ENCODE results near the gene CAMTA1. TPM values are rescaled to one million over a fixed set of nuclear protein-coding genes. Genes with fewer than 3 reads are reported as not detected.
A peak's percentile ranks its signal among the peaks of the same experiment; 100 is the strongest.

Gene CAMTA1
- total RNA-seq, 1 donor from 2014 or later, result 81.6 TPM

DNA sequence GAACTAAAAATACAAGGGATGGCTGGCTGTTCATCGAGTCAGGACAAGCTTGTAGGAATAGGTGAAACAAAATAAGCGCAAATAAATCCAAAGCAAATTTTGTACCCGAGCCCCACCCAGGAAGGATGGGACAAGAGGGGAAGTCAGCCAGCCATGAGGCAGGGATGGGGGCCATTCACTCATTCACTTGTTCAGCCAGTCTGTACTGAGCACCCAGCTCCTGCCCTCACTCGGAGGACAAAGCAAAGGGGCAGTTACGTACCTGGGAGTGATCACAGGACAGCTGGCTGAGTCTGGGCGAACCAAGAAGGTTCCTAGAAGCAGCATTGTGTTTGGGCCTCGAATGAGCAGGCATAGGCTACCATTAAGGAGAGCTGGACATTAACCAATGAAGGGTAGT, 891.9 kb downstream of the CAMTA1 start:
- H3K27me3 Mint-ChIP-seq (ENCODE audit: unreplicated experiment), result peaks cover 19% of the 10 kb centered on the region
- TF ChIP-seq, protein P1, sequence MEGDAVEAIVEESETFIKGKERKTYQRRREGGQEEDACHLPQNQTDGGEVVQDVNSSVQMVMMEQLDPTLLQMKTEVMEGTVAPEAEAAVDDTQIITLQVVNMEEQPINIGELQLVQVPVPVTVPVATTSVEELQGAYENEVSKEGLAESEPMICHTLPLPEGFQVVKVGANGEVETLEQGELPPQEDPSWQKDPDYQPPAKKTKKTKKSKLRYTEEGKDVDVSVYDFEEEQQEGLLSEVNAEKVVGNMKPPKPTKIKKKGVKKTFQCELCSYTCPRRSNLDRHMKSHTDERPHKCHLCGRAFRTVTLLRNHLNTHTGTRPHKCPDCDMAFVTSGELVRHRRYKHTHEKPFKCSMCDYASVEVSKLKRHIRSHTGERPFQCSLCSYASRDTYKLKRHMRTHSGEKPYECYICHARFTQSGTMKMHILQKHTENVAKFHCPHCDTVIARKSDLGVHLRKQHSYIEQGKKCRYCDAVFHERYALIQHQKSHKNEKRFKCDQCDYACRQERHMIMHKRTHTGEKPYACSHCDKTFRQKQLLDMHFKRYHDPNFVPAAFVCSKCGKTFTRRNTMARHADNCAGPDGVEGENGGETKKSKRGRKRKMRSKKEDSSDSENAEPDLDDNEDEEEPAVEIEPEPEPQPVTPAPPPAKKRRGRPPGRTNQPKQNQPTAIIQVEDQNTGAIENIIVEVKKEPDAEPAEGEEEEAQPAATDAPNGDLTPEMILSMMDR (IDR thresholded peaks at IDR 0.05), result no peak
- H3K4me1 Mint-ChIP-seq (ENCODE audit: unreplicated experiment), result no peaks in the 10 kb centered on the region
- no peaks in the 10 kb centered on the region for H3K9me3 Mint-ChIP-seq (ENCODE audit: unreplicated experiment)
- no peak overlapping the region for H3K4me3 Mint-ChIP-seq (ENCODE audit: unreplicated experiment)
- DNase-seq (ENCODE audit: extremely low spot score, unreplicated experiment), result no peak
- no peaks in the 10 kb centered on the region for H3K36me3 Mint-ChIP-seq (ENCODE audit: unreplicated experiment)
- H3K27ac Mint-ChIP-seq (ENCODE audit: unreplicated experiment), result no peak overlapping the region

DNA sequence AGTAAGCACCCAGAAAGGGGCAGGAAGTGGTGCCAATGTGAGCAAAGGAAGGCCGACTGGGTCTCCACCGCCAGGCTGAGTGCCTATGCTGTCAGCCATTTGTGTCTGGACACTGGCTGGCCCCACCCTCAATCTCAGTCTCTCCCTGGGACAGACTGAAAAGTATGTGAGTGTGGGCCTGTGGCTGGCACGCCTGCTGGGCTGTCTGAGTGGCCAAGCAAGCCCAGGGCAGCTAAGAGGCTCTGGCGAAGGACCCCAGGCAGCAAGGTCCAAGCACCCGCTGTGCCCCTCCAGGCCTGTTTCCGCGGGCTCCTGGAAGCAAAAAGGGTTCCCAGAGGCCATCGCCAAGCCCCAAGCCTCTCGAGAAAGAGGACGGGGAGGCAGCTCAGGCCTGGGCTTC, 892.6 kb downstream of the CAMTA1 start:
- TF ChIP-seq, protein P1 (IDR thresholded peaks at IDR 0.05), result no peak
- no peak for DNase-seq (ENCODE audit: extremely low spot score, unreplicated experiment)
- no peaks in the 10 kb centered on the region for H3K4me1 Mint-ChIP-seq (ENCODE audit: unreplicated experiment)

DNA sequence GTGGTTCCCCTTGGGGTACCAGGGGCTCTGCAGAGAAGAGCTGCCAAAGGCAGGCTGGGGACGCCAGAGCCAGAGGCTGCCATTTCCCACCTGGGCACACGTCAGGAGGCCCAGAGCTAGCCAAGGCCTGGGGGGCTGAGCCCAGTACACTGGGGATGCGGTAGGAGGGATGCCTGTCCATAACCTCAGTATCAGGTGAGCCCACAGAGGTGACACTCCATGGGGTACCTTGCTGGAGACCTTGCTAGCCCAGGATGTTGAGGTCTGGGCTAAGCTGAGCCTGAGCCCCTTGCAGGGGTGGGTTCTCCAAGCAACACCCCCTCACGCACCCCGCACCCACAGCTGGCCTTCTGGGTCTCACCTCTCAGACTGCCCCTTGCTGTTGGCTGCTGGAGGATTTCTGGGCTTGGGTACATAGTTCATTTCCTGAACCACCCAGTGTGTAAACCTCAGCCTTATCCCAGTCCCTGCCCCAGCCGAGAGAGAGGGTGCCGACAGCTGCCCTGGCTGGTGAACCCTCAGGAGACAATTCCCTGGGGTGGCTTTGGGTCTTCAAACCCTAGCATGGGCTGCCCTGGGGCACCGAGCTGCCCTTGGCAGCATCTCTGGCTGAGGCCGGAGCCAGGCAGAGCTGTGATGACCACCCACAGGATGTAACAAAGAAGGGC, 893.4 kb downstream of the CAMTA1 start:
- Mint-ChIP-seq H3K27ac (ENCODE audit: unreplicated experiment) (no peak overlapping the region), H3K27me3 (ENCODE audit: unreplicated experiment) (peaks cover 18% of the 10 kb centered on the region), H3K9me3 (ENCODE audit: unreplicated experiment) (no peaks in the 10 kb centered on the region), H3K4me1 (ENCODE audit: unreplicated experiment) (no peaks in the 10 kb centered on the region), H3K4me3 (ENCODE audit: unreplicated experiment) (peak overlapping the region; percentile 35), H3K36me3 (ENCODE audit: unreplicated experiment) (no peaks in the 10 kb centered on the region)
- TF ChIP-seq, protein P1 (IDR thresholded peaks at IDR 0.05), result no peak
- DNase-seq (ENCODE audit: extremely low spot score, unreplicated experiment), result no peak

More for the DNA sequence above, 892.6 kb downstream of the CAMTA1 start:
- H3K27me3 Mint-ChIP-seq (ENCODE audit: unreplicated experiment), result peaks cover 18% of the 10 kb centered on the region
- H3K9me3 Mint-ChIP-seq (ENCODE audit: unreplicated experiment), result no peaks in the 10 kb centered on the region
- no peak overlapping the region for H3K4me3 Mint-ChIP-seq (ENCODE audit: unreplicated experiment)
- no peak overlapping the region for H3K27ac Mint-ChIP-seq (ENCODE audit: unreplicated experiment)
- no peaks in the 10 kb centered on the region for H3K36me3 Mint-ChIP-seq (ENCODE audit: unreplicated experiment)

GRCh38 chr1:7679159-7679872, 894.1 kb downstream of the CAMTA1 start:
- Mint-ChIP-seq H3K4me1 (ENCODE audit: unreplicated experiment) (no peaks in the 10 kb centered on the region), H3K27me3 (ENCODE audit: unreplicated experiment) (peaks cover 12% of the 10 kb centered on the region), H3K9me3 (ENCODE audit: unreplicated experiment) (no peaks in the 10 kb centered on the region), H3K4me3 (ENCODE audit: unreplicated experiment) (peak overlapping the region; percentile 77), H3K36me3 (ENCODE audit: unreplicated experiment) (no peaks in the 10 kb centered on the region), H3K27ac (ENCODE audit: unreplicated experiment) (no peak overlapping the region)
- DNase-seq (ENCODE audit: extremely low spot score, unreplicated experiment), result no peak
- TF ChIP-seq, protein P1 (IDR thresholded peaks at IDR 0.05), result no peak

GRCh38 chr1:7679873-7680206, 894.6 kb downstream of the CAMTA1 start:
- H3K27me3 Mint-ChIP-seq (ENCODE audit: unreplicated experiment), result peaks cover 8% of the 10 kb centered on the region
- no peak overlapping the region for H3K27ac Mint-ChIP-seq (ENCODE audit: unreplicated experiment)
- no peak for DNase-seq (ENCODE audit: extremely low spot score, unreplicated experiment)
- no peaks in the 10 kb centered on the region for H3K4me1 Mint-ChIP-seq (ENCODE audit: unreplicated experiment)
- no peaks in the 10 kb centered on the region for H3K36me3 Mint-ChIP-seq (ENCODE audit: unreplicated experiment)
- TF ChIP-seq, protein P1 (IDR thresholded peaks at IDR 0.05), result no peak
- H3K9me3 Mint-ChIP-seq (ENCODE audit: unreplicated experiment), result no peaks in the 10 kb centered on the region
- peak overlapping the region; percentile 77 for H3K4me3 Mint-ChIP-seq (ENCODE audit: unreplicated experiment)
